Frontal cortex (tissue), 4 donors: ENCODE data around the gene COQ9. TPM values are rescaled to one million over a fixed set of nuclear protein-coding genes. Genes with fewer than 3 reads are reported as not detected.

ENCODE experiments used
- DNase-seq, 2 donors: peaks; one replicate each; pipeline ENCODE4 v3.0.0; 2012; ENCODE audit warnings: low spot score in 2 of 2
- FAIRE-seq: peaks from 2 replicates; lab custom pipeline; 2012; peaks lifted over from hg19 to GRCh38; lab: Jason Lieb, UNC
- total RNA-seq: library from RNA; depleted of rRNA; stranded (reverse); fragments of >200 nt; gene quantifications from one replicate; pipeline ENCODE4 v1.2.3, GENCODE V29; 2014
- donor health status: control.
- donor health status: control.
- donor health status: control.

Gene COQ9
- total RNA-seq, 1 donor from 2014 or later, result 26.1 TPM

GRCh38 chr16:57505169-57505568 is 57.9 kb downstream of the COQ9 start:
- DNase-seq (no peak), FAIRE-seq (no peak)

GRCh38 chr16:57507136-57508034 is 60.1 kb downstream of the COQ9 start:
- no peak for DNase-seq
- no peak for FAIRE-seq

- FAIRE-seq (no peak), DNase-seq (no peak)
These were observed 60.8 kb downstream of the COQ9 start for GRCh38 chr16:57508035-57508425.

GRCh38 chr16:57509231-57509923 is 62.1 kb downstream of the COQ9 start:
- FAIRE-seq (no peak), DNase-seq (no peak)

GRCh38 chr16:57510016-57510871 is 63.0 kb downstream of the COQ9 start:
- no peak for FAIRE-seq

More at GRCh38 chr16:57510016-57510871, 63.0 kb downstream of the COQ9 start:
- DNase-seq, result no peak

Other genes with a start within 250 kb of the COQ9 start
- 81.9 TPM for gene ARL2BP, start 202.2 kb upstream of the COQ9 start, total RNA-seq
- gene PLLP, start 162.8 kb upstream of the COQ9 start, total RNA-seq, result 1.6 TPM
- not detected for gene CCL22, start 88.7 kb upstream of the COQ9 start, total RNA-seq
- gene CX3CL1, start 75.0 kb upstream of the COQ9 start, total RNA-seq, result 4.9 TPM
- gene CCL17, start 42.7 kb upstream of the COQ9 start, total RNA-seq, result not detected
- 90.9 TPM for gene CIAPIN1, start 94 bp upstream of the COQ9 start, total RNA-seq
- 70.9 TPM for gene POLR2C, start 15.2 kb downstream of the COQ9 start, total RNA-seq
- gene DOK4, start 39.0 kb downstream of the COQ9 start, total RNA-seq, result 71.7 TPM
- gene CCDC102A, start 89.1 kb downstream of the COQ9 start, total RNA-seq, result 0.82 TPM
- gene ADGRG5, start 95.2 kb downstream of the COQ9 start, total RNA-seq, result under 0.01 TPM
- 19.6 TPM for gene ADGRG1, start 181.2 kb downstream of the COQ9 start, total RNA-seq
- gene ADGRG3, start 220.8 kb downstream of the COQ9 start, total RNA-seq, result not detected
- under 0.01 TPM for gene DRC7, start 247.3 kb downstream of the COQ9 start, total RNA-seq